ENCODE measurements around the gene RNU5D-1.

The RNU5D-1 gene

DNA sequence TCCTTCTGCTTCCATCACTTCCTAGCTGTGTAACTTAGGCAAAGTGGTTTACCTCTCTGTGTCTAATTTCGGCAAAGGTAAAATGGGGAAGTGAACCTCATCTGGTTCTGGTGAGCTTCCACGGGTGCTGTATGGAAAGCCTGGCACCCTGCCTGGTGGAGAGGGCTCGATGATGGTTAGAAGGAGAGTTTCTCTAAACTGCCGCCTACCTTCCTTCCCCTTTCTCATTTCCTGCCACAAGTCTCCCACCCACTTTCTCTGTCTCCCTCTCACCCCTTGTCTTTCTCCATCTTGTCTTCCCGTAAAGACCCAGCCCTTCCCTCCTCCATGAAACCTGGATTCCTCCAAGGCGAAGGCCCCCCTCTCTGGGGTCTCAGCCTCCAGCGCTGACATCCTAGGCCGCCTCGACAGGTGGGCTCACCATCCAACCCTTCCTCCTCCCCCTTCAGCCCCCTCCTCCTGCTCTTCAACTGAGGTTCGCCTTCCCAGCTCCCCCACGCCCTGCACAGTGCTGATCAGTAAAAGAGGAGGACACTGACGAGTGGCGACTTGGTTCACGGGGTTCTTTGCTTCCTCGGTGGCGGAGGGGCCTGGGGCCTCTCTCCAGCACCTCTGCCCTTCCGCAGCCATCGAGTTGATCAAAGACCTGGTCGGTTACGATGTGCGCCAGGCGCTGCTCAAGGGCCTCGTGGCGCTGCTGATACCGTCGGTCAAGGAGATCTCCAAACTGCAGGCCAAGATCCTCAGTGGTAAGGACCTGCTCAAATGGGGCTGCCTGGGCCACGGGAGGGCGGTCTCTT lies 7.3 kb downstream of the RNU5D-1 start:
- Histone ChIP-seq H3K9me3 (ENCODE audit: control insufficient read depth, low read length) (no peaks in the 10 kb centered on the region), H3K36me3 (ENCODE audit: control insufficient read depth, insufficient read depth, low read length) (no peaks in the 10 kb centered on the region), H3K4me3 (ENCODE audit: low read length) (no peak overlapping the region), H3K4me1 (ENCODE audit: control insufficient read depth, insufficient read depth, low read length) (no peaks in the 10 kb centered on the region), H3K27me3 (ENCODE audit: control insufficient read depth, insufficient read depth, low read length) (no peaks in the 10 kb centered on the region), H3K9ac (ENCODE audit: low read length) (no peak overlapping the region)

DNA sequence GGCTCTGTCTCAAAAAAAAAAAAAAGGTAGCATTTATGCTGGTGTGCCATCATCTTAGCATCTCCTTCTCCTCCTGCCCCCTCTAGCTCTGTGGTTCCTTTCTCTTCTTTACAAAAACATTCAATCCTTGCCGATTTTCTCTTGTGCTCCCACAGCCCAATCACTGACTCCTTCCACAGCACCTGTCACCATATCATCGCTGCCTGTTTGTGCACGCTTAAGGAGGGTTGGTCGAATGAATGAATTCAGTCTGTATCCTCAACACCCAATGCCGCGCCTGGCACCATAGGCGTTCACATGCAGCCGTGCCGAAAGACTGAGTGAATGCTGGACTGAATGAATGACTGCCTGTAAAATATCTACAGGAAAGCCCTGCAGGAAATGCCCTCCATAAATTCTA lies 7.9 kb downstream of the RNU5D-1 start:
- no peak overlapping the region for H3K9ac ChIP-seq (ENCODE audit: low read length)
- H3K27me3 ChIP-seq (ENCODE audit: control insufficient read depth, insufficient read depth, low read length), result no peaks in the 10 kb centered on the region

DNA sequence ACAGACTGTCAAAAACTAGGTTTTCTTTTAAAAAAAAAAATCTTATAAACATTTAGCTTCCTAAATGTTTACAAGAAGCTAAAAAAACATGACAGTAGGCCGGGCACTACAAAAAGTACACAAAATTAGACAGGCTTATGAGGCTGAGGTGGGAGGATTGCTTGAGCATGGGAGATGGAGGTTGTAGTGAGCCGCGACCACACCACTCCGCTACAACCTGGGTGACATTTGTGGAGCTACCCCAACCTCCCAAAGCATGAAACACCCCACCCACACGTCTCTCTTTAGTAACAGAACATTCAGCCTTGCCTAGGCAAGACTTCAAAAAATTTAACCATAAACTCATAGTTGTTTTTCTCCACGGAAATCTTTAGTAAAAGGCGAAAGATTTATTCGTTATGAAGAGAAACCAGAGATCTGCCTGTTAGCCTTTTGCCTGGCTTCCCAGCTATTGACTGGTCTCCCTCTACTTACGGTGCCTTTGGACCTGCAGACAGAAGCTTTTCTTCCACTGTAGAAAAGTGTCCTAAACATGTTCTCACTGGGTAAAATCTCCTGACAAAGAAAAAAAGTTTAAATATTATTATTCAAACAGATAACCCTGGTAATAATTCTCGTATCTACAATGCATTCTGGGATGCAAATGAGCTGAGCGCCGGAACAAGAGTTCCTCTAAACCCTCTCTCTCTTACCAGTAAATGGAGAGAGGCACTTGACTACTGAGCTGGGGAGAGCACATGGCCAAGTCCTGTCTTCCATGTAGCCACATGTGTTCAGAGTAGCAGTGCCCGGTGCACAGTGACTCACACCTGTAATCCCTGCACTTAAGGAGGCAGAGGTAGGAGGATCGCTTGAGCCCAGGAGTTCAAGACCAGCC lies 9.2 kb downstream of the RNU5D-1 start:
- H3K9ac ChIP-seq (ENCODE audit: low read length), result peak overlapping the region; percentile 55
- no peaks in the 10 kb centered on the region for H3K4me1 ChIP-seq (ENCODE audit: control insufficient read depth, insufficient read depth, low read length)
- no peaks in the 10 kb centered on the region for H3K27me3 ChIP-seq (ENCODE audit: control insufficient read depth, insufficient read depth, low read length)
- H3K36me3 ChIP-seq (ENCODE audit: control insufficient read depth, insufficient read depth, low read length), result no peaks in the 10 kb centered on the region
- H3K9me3 ChIP-seq (ENCODE audit: control insufficient read depth, low read length), result no peaks in the 10 kb centered on the region
- H3K4me3 ChIP-seq (ENCODE audit: low read length), result no peak overlapping the region

More for the DNA sequence above, 7.9 kb downstream of the RNU5D-1 start:
- no peaks in the 10 kb centered on the region for H3K9me3 ChIP-seq (ENCODE audit: control insufficient read depth, low read length)
- H3K36me3 ChIP-seq (ENCODE audit: control insufficient read depth, insufficient read depth, low read length), result no peaks in the 10 kb centered on the region
- no peak overlapping the region for H3K4me3 ChIP-seq (ENCODE audit: low read length)
- H3K4me1 ChIP-seq (ENCODE audit: control insufficient read depth, insufficient read depth, low read length), result no peaks in the 10 kb centered on the region

DNA sequence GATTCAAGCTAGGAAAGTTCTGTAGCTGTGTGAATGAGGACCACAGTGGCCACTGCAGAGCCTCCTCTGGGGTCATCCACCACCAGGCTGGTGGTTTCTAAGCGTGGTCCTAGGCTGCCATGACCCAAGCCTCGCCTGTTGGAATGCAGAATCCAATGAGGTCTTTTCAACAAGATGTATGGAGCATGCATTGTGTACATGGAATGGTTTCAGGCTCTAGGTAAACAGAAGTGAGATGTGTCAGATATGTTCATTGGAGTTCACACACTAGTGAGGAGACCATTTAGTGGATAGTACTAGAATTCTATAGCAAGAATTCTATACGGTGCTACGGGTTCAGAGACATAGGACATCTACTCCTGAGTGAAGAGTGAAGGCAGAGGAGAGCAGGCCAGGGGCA lies 10.7 kb downstream of the RNU5D-1 start:
- Histone ChIP-seq H3K9me3 (ENCODE audit: control insufficient read depth, low read length) (no peaks in the 10 kb centered on the region), H3K36me3 (ENCODE audit: control insufficient read depth, insufficient read depth, low read length) (no peaks in the 10 kb centered on the region), H3K9ac (ENCODE audit: low read length) (no peak overlapping the region), H3K4me1 (ENCODE audit: control insufficient read depth, insufficient read depth, low read length) (no peaks in the 10 kb centered on the region), H3K4me3 (ENCODE audit: low read length) (no peak overlapping the region), H3K27me3 (ENCODE audit: control insufficient read depth, insufficient read depth, low read length) (no peaks in the 10 kb centered on the region)

DNA sequence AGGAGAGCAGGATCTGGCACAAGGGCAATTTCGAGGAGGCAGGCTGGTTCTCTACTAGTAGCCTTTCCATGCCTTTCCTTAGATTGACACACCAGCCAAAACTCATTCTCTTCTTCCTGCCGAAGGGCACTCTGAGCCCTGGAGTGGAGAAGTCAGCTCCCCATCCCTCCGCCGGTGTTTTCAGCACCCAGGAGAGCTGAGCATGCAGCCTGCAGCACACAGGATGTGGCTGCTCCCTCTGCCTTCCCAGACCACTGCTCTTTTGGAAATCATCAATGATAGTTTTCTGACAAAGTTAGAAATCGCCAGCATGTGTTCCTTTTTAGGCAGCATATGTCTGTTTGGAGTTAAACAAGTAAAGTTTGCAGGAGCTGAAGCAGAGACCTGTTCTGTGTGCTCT lies 11.7 kb downstream of the RNU5D-1 start:
- H3K4me1 ChIP-seq (ENCODE audit: control insufficient read depth, insufficient read depth, low read length), result no peaks in the 10 kb centered on the region
- no peaks in the 10 kb centered on the region for H3K9me3 ChIP-seq (ENCODE audit: control insufficient read depth, low read length)
- H3K9ac ChIP-seq (ENCODE audit: low read length), result no peak overlapping the region
- H3K4me3 ChIP-seq (ENCODE audit: low read length), result no peak overlapping the region
- no peaks in the 10 kb centered on the region for H3K36me3 ChIP-seq (ENCODE audit: control insufficient read depth, insufficient read depth, low read length)
- no peaks in the 10 kb centered on the region for H3K27me3 ChIP-seq (ENCODE audit: control insufficient read depth, insufficient read depth, low read length)

DNA sequence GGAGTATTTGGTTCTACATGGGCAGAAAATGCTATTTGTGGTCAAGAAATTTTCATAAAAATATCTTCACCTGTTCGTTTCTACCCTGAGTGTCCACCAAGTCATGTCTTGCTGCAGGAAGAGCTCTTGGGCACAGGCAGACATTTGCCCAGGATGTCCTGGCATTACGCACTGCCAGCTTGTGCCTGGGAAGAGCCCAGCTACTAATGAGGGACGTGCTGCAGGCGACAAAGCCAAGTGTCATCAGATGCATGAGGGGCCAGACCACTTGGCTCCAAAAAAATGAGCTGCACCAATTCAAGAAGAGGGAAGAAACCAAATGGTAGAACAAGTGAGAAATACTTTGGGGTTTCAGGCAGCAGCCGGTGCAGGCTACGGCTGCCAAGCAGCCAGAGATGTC lies 12.9 kb downstream of the RNU5D-1 start:
- no peaks in the 10 kb centered on the region for H3K36me3 ChIP-seq (ENCODE audit: control insufficient read depth, insufficient read depth, low read length)
- no peaks in the 10 kb centered on the region for H3K4me1 ChIP-seq (ENCODE audit: control insufficient read depth, insufficient read depth, low read length)
- no peaks in the 10 kb centered on the region for H3K27me3 ChIP-seq (ENCODE audit: control insufficient read depth, insufficient read depth, low read length)
- H3K9ac ChIP-seq (ENCODE audit: low read length), result no peak overlapping the region
- no peaks in the 10 kb centered on the region for H3K9me3 ChIP-seq (ENCODE audit: control insufficient read depth, low read length)
- H3K4me3 ChIP-seq (ENCODE audit: low read length), result no peak overlapping the region

DNA sequence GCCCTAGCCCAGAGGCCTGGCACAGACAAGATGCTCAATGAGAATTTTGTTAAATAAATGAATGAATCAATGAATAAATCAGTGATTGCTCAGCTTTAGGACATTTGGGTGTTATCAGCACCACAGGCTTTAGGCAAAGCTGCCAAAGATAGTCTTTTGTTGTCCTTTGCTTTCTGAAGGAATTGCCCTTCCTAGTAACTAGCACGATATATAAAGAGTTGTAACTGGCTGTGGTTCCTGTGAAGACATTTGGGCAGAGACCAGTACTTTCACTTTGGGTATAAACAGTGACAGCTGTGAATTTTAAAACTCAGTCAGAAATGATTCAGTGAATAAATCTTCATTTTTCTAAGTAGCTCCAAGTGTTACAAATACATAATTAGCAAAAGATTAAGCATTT lies 13.3 kb downstream of the RNU5D-1 start:
- H3K36me3 ChIP-seq (ENCODE audit: control insufficient read depth, insufficient read depth, low read length), result no peaks in the 10 kb centered on the region
- no peaks in the 10 kb centered on the region for H3K4me1 ChIP-seq (ENCODE audit: control insufficient read depth, insufficient read depth, low read length)
- H3K9me3 ChIP-seq (ENCODE audit: control insufficient read depth, low read length), result no peaks in the 10 kb centered on the region
- H3K4me3 ChIP-seq (ENCODE audit: low read length), result no peak overlapping the region
- H3K27me3 ChIP-seq (ENCODE audit: control insufficient read depth, insufficient read depth, low read length), result no peaks in the 10 kb centered on the region
- H3K9ac ChIP-seq (ENCODE audit: low read length), result no peak overlapping the region

DNA sequence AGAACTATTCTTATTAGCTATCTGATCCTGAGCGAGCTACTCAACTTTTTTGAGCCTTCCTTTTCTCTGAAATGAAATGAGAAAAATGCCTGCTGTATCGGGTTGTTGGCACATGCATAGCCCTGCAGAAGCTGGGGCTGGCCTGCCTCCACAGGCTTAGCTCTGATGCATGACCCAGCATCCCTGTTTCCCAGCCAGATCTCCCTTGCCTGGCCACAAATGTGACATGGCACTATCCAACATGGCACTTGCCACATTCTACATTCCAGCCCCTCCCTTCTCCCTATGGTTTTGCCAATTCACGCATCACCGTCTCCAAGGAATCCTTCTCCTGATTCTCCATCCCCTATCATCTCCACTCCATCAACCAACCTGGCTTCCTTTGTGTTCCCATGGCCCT lies 13.8 kb downstream of the RNU5D-1 start:
- H3K9me3 ChIP-seq (ENCODE audit: control insufficient read depth, low read length), result no peaks in the 10 kb centered on the region
- H3K27me3 ChIP-seq (ENCODE audit: control insufficient read depth, insufficient read depth, low read length), result no peaks in the 10 kb centered on the region
- H3K4me3 ChIP-seq (ENCODE audit: low read length), result no peak overlapping the region
- no peaks in the 10 kb centered on the region for H3K4me1 ChIP-seq (ENCODE audit: control insufficient read depth, insufficient read depth, low read length)
- H3K36me3 ChIP-seq (ENCODE audit: control insufficient read depth, insufficient read depth, low read length), result no peaks in the 10 kb centered on the region
- H3K9ac ChIP-seq (ENCODE audit: low read length), result no peak overlapping the region

DNA sequence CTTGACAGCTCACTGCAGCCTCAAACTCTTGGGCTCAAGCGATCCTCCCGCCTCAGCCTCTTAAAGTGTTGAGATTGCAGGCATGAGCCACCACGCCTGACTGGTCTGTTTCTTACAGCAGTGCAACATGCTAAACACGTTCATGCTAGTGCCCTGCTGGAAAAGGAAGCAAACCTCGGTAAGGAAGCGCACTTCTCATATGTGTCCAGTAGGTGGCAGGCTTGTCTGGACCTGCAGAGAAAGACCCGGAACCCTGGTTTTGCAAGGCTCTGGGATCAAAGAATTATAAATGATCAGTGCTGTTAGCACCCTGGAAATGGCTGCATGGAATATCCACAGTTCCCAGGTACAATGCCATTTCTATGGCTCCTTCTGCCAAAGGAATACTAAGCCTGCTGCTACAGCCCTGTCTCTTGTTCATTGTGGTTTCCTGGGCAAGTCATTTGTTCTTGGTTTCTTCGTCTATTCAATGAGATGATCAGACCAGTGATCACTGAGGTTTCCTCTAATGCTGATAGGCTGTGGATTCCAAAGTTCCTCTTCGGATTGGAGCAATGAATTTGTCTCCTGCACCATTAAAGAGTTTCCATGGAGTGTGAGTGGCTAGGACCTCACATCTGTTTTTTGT lies 15.9 kb downstream of the RNU5D-1 start:
- no peaks in the 10 kb centered on the region for H3K27me3 ChIP-seq (ENCODE audit: control insufficient read depth, insufficient read depth, low read length)
- H3K4me1 ChIP-seq (ENCODE audit: control insufficient read depth, insufficient read depth, low read length), result no peaks in the 10 kb centered on the region
- H3K4me3 ChIP-seq (ENCODE audit: low read length), result no peak overlapping the region
- no peak overlapping the region for H3K9ac ChIP-seq (ENCODE audit: low read length)
- no peaks in the 10 kb centered on the region for H3K36me3 ChIP-seq (ENCODE audit: control insufficient read depth, insufficient read depth, low read length)
- H3K9me3 ChIP-seq (ENCODE audit: control insufficient read depth, low read length), result no peaks in the 10 kb centered on the region

DNA sequence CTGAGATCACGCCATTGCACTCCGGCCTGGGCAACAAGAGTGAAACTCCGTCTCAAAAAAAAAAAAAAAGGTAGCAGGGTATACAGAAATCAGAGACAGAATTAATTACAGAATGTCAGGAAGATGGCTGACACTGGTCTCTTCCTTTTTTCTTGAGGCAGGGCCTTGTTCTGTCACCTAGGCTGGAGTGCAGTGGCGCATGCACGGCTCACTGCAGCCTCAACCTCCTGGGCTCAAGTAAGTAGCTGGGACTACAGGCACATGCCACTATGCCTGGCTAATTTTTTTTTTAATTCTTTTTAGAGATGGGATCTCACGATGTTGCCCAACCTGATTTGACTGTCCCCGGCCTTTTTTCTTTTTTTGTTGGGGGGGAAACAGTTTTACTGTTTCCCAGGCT lies 16.4 kb downstream of the RNU5D-1 start:
- Histone ChIP-seq H3K4me3 (ENCODE audit: low read length) (no peak overlapping the region), H3K9me3 (ENCODE audit: control insufficient read depth, low read length) (no peaks in the 10 kb centered on the region), H3K9ac (ENCODE audit: low read length) (no peak overlapping the region), H3K4me1 (ENCODE audit: control insufficient read depth, insufficient read depth, low read length) (no peaks in the 10 kb centered on the region), H3K36me3 (ENCODE audit: control insufficient read depth, insufficient read depth, low read length) (no peaks in the 10 kb centered on the region), H3K27me3 (ENCODE audit: control insufficient read depth, insufficient read depth, low read length) (no peaks in the 10 kb centered on the region)

DNA sequence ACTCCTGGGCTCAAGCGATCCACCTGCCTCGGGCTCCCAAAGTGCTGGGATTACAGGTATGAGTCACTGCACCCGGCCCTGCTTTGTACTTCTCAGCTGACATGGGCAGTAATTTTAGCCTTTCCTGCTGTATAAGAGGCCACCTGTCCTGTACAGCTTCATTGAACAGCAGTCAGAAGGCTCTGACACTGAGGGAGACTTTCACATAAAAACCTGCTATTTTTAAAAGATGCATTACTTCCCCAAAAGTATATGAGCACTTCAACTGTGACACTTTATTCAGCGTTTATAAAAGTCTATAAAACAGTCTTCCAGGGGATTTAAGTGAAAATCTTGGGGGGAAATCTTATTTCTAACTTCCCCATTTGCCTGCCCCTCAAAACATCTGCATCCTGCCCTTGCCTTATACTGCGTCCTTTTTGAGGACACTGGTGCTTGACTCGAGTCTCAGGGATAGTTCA lies 17.6 kb downstream of the RNU5D-1 start:
- Histone ChIP-seq H3K9ac (ENCODE audit: low read length) (no peak overlapping the region), H3K36me3 (ENCODE audit: control insufficient read depth, insufficient read depth, low read length) (no peaks in the 10 kb centered on the region), H3K27me3 (ENCODE audit: control insufficient read depth, insufficient read depth, low read length) (peaks cover 7% of the 10 kb centered on the region), H3K4me3 (ENCODE audit: low read length) (no peak overlapping the region), H3K9me3 (ENCODE audit: control insufficient read depth, low read length) (no peaks in the 10 kb centered on the region), H3K4me1 (ENCODE audit: control insufficient read depth, insufficient read depth, low read length) (peaks cover 3% of the 10 kb centered on the region)
